ENCODE data around the gene PKN2. TPM values are rescaled to one million over a fixed set of nuclear protein-coding genes. Genes with fewer than 3 reads are reported as not detected.

The PKN2 gene
- total RNA-seq, 1 experiment from 2014 or later: 32.5 TPM

GRCh38 chr1:88737338-88737927, 53.4 kb downstream of the PKN2 start:
- Histone ChIP-seq H4K8ac (replicated peaks; ENCODE audit: insufficient read length, low read depth, low read length) (no peak overlapping the region), H3K23me2 (ENCODE audit: insufficient read length, low read depth, low read length, poor library complexity, severe bottlenecking) (no peaks in the 10 kb centered on the region), H3K23ac (ENCODE audit: insufficient read length, low read depth, low read length) (no peak overlapping the region), H3K4ac (ENCODE audit: low read depth, low read length) (no peak overlapping the region), H3K27ac (ENCODE audit: insufficient read length, low read depth, low read length) (no peak overlapping the region), H2AK5ac (ENCODE audit: insufficient read length, low read length) (no peak overlapping the region), H2BK120ac (ENCODE audit: low read depth, low read length, poor library complexity, severe bottlenecking) (no peak overlapping the region), H3K4me2 (ENCODE audit: insufficient read depth, insufficient read length, low read length) (no peak overlapping the region), H3K9ac (ENCODE audit: extremely low read depth, insufficient read length, low read length) (no peak overlapping the region), H3K79me1 (ENCODE audit: insufficient read depth, low read depth, low read length, poor library complexity, severe bottlenecking) (no peaks in the 10 kb centered on the region), H2BK5ac (ENCODE audit: insufficient read length, low read length) (no peak overlapping the region), H4K91ac (ENCODE audit: insufficient read length, low read depth, low read length) (no peak overlapping the region), H4K5ac (ENCODE audit: insufficient read length, low read depth, low read length) (no peak overlapping the region), H3K18ac (ENCODE audit: insufficient read length, low read depth, low read length) (no peak overlapping the region), H3K9me3 (ENCODE audit: control insufficient read depth, low read depth, low read length) (no peaks in the 10 kb centered on the region), H2BK15ac (ENCODE audit: low read depth, low read length) (no peak overlapping the region), H3T11ph (ENCODE audit: low read length) (no peak overlapping the region), H2AFZ (ENCODE audit: low read length) (no peak overlapping the region), H3K4me1 (ENCODE audit: insufficient read depth, low read length) (peaks cover 8% of the 10 kb centered on the region; the same call in 1 of the 2 replicates), H3K56ac (ENCODE audit: insufficient read length, low read depth, low read length) (no peak overlapping the region), H4K20me1 (ENCODE audit: control insufficient read depth, insufficient read depth, insufficient read length) (no peaks in the 10 kb centered on the region), H2BK12ac (ENCODE audit: insufficient read length, low read depth, low read length) (no peak overlapping the region), H3K14ac (ENCODE audit: insufficient read depth, low read length) (no peak overlapping the region), H3K27me3 (ENCODE audit: insufficient read depth, low read length) (no peaks in the 10 kb centered on the region), H3K79me2 (ENCODE audit: insufficient read depth, low read length) (peaks cover 2% of the 10 kb centered on the region; the same call in 1 of the 2 replicates), H2BK20ac (ENCODE audit: low read depth, low read length, poor library complexity, severe bottlenecking) (no peak overlapping the region)
- no peak; the same call in 2 of the 3 replicates for TF ChIP-seq CTCF (conservative IDR thresholded peaks at IDR 0.05)
- Mint-ChIP-seq H3K27me3 (ENCODE audit: low read depth) (no peaks in the 10 kb centered on the region), H3K27ac (peak overlapping the region in 1 of 3 experiments; percentile 94; a peak in 2 of 7 replicates), H3K36me3 (ENCODE audit: insufficient read depth in 1 of 3, low read depth in 3 of 3) (peaks cover 11 to 20% (median 15%) of the 10 kb centered on the region in 3 experiments), H3K9me3 (peaks cover 11 to 19% of the 10 kb centered on the region in 2 experiments), H3K4me1 (peaks cover 10 to 24% of the 10 kb centered on the region in 2 experiments), H3K4me3 (no peak overlapping the region)
- no CpG with 5 or more reads among the region's 3 CpGs for WGBS (ENCODE audit: extremely low coverage, insufficient read length, low lambda C conversion rate)
- peak; percentile 32 for DNase-seq
